ENCODE results near the gene NGEF. TPM values are rescaled to one million over a fixed set of nuclear protein-coding genes. Genes with fewer than 3 reads are reported as not detected.

Gene NGEF
- total RNA-seq, 1 experiment from 2014 or later: 1.9 TPM

GRCh38 chr2:232941912-232942594 lies 71.0 kb downstream of the NGEF start:
- Histone ChIP-seq H2AK5ac (ENCODE audit: insufficient read length, low read length) (no peak overlapping the region), H3K18ac (ENCODE audit: insufficient read length, low read depth, low read length) (no peak overlapping the region), H3K79me2 (ENCODE audit: insufficient read depth, low read length) (no peaks in the 10 kb centered on the region), H2BK5ac (ENCODE audit: insufficient read length, low read length) (no peak overlapping the region), H3T11ph (ENCODE audit: low read length) (no peak overlapping the region), H4K91ac (ENCODE audit: insufficient read length, low read depth, low read length) (no peak overlapping the region), H3K23ac (ENCODE audit: insufficient read length, low read depth, low read length) (no peak overlapping the region), H4K5ac (ENCODE audit: insufficient read length, low read depth, low read length) (no peak overlapping the region), H2AFZ (ENCODE audit: low read length) (no peak overlapping the region), H4K20me1 (ENCODE audit: control insufficient read depth, insufficient read depth, insufficient read length) (no peaks in the 10 kb centered on the region), H3K4me1 (ENCODE audit: insufficient read depth, low read length) (no peaks in the 10 kb centered on the region), H3K9me3 (ENCODE audit: control insufficient read depth, low read depth, low read length) (no peaks in the 10 kb centered on the region), H2BK15ac (ENCODE audit: low read depth, low read length) (no peak overlapping the region), H3K14ac (ENCODE audit: insufficient read depth, low read length) (no peak overlapping the region), H3K9ac (ENCODE audit: extremely low read depth, insufficient read length, low read length) (no peak overlapping the region), H2BK120ac (ENCODE audit: low read depth, low read length, poor library complexity, severe bottlenecking) (no peak overlapping the region), H2BK20ac (ENCODE audit: low read depth, low read length, poor library complexity, severe bottlenecking) (no peak overlapping the region), H3K23me2 (ENCODE audit: insufficient read length, low read depth, low read length, poor library complexity, severe bottlenecking) (no peaks in the 10 kb centered on the region), H3K4ac (ENCODE audit: low read depth, low read length) (no peak overlapping the region), H2BK12ac (ENCODE audit: insufficient read length, low read depth, low read length) (no peak overlapping the region), H3K27ac (ENCODE audit: insufficient read length, low read depth, low read length) (no peak overlapping the region), H4K8ac (replicated peaks; ENCODE audit: insufficient read length, low read depth, low read length) (no peak overlapping the region), H3K27me3 (ENCODE audit: insufficient read depth, low read length) (no peaks in the 10 kb centered on the region), H3K79me1 (ENCODE audit: insufficient read depth, low read depth, low read length, poor library complexity, severe bottlenecking) (no peaks in the 10 kb centered on the region), H3K56ac (ENCODE audit: insufficient read length, low read depth, low read length) (no peak overlapping the region), H3K4me2 (ENCODE audit: insufficient read depth, insufficient read length, low read length) (no peak overlapping the region)
- TF ChIP-seq, protein P1, sequence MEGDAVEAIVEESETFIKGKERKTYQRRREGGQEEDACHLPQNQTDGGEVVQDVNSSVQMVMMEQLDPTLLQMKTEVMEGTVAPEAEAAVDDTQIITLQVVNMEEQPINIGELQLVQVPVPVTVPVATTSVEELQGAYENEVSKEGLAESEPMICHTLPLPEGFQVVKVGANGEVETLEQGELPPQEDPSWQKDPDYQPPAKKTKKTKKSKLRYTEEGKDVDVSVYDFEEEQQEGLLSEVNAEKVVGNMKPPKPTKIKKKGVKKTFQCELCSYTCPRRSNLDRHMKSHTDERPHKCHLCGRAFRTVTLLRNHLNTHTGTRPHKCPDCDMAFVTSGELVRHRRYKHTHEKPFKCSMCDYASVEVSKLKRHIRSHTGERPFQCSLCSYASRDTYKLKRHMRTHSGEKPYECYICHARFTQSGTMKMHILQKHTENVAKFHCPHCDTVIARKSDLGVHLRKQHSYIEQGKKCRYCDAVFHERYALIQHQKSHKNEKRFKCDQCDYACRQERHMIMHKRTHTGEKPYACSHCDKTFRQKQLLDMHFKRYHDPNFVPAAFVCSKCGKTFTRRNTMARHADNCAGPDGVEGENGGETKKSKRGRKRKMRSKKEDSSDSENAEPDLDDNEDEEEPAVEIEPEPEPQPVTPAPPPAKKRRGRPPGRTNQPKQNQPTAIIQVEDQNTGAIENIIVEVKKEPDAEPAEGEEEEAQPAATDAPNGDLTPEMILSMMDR (conservative IDR thresholded peaks at IDR 0.05): no peak
- Mint-ChIP-seq H3K27me3 (ENCODE audit: low read depth) (peaks cover 8% of the 10 kb centered on the region), H3K4me1 (no peaks in the 10 kb centered on the region), H3K27ac (no peak overlapping the region), H3K9me3 (peaks cover 8 to 9% of the 10 kb centered on the region in 2 experiments; a peak in 3 of 5 replicates), H3K4me3 (no peak overlapping the region), H3K36me3 (ENCODE audit: insufficient read depth in 1 of 3, low read depth in 3 of 3) (peaks cover 0 to 2% (median 0%) of the 10 kb centered on the region in 3 experiments; a peak in 1 of 7 replicates)
- no peak for DNase-seq
- no CpG with 5 or more reads among the region's 10 CpGs for WGBS (ENCODE audit: extremely low coverage, insufficient read length, low lambda C conversion rate)

Measured in H9 (cell line).